Epithelial cell of esophagus (primary cell): ENCODE results near the gene KCNJ13.

Source experiments
- DNase-seq: peaks from one replicate; pipeline ENCODE4 v3.0.0; 2010; ENCODE audit warnings: low read depth
- H3K4me3 ChIP-seq: 2 replicates; pipeline ENCODE4 v1.5.1; 2011; ENCODE audit warnings: mild to moderate bottlenecking, low read length, control low read depth
- TF ChIP-seq, protein P1 (sequence below): IDR thresholded peaks from 2 replicates; pipeline ENCODE4 v1.5.1; 2011; ENCODE audit warnings: low read depth, mild to moderate bottlenecking, low read length, control low read depth, inconsistent platforms; ENCODE audit not compliant: insufficient read depth; ENCODE audit errors: missing control alignments

The KCNJ13 gene

DNA sequence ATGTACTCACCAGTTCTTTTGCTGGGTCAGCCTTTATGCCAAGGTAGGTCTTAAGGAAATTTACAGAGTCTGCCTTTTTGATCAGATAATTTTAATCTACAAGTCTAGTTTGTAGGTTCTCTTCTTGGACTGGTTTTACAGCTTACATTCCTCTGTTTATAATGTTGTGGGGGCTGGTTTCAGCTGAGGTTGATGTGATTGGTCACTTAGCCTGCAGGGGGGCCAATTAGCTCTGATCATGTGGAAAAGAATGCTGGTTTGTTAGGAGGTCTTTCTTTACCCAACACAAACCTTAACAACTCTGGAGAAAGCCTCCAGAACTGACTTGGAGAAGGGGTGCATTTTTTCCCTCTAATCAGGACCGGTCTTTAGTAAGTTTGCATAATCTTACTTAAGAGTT lies at the start of gene KCNJ13:
TSS of gene KCNJ13 (minus strand) at position 131 of the 400 bp plus-strand sequence. CDS start 5,203 bp downstream, outside the sequence.
- DNase-seq, result no peak
- H3K4me3 ChIP-seq, result no peak within 1 kb of the TSS
- TF ChIP-seq, protein P1, sequence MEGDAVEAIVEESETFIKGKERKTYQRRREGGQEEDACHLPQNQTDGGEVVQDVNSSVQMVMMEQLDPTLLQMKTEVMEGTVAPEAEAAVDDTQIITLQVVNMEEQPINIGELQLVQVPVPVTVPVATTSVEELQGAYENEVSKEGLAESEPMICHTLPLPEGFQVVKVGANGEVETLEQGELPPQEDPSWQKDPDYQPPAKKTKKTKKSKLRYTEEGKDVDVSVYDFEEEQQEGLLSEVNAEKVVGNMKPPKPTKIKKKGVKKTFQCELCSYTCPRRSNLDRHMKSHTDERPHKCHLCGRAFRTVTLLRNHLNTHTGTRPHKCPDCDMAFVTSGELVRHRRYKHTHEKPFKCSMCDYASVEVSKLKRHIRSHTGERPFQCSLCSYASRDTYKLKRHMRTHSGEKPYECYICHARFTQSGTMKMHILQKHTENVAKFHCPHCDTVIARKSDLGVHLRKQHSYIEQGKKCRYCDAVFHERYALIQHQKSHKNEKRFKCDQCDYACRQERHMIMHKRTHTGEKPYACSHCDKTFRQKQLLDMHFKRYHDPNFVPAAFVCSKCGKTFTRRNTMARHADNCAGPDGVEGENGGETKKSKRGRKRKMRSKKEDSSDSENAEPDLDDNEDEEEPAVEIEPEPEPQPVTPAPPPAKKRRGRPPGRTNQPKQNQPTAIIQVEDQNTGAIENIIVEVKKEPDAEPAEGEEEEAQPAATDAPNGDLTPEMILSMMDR, result no peak

DNA sequence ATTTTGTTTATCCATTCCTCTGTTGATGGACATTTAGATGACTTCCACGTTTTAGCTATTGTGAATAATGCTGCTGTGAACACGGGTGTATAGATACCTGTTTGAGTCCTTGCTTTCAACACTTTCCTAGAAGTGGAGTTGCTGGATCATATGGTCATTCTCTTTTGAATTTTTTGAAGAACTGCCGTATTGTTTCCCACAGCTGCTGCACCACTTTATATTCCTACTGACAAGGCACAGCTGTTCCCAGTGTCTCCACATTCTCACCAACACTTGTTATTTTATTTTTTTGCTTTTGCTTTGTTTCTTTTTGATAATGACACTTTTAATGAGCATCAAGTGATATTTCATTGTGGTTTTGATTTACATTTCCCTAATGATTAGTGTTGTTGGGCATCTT lies 41.4 kb upstream of the KCNJ13 start:
- TF ChIP-seq, protein P1, result no peak
- no peak overlapping the region for H3K4me3 ChIP-seq
- no peak for DNase-seq

DNA sequence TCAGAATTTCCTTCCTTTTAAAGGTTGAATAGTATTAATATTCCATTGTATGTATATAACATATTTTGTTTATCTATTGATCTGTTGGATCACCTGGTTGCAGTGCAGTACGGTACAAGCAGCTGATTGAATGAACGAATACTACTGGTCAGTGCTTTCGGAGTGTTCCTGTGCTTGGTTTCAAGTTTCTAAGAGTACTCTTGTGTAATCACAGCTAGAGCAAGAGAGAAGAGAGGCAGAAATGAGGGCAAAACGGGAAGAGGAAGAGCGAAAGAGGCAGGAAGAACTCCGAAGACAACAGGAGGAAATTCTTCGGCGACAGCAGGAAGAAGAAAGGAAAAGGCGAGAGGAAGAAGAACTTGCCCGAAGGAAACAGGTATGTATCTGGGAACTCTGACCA lies 40.3 kb upstream of the KCNJ13 start:
- DNase-seq, result no peak
- H3K4me3 ChIP-seq, result no peak overlapping the region
- TF ChIP-seq, protein P1, result no peak

DNA sequence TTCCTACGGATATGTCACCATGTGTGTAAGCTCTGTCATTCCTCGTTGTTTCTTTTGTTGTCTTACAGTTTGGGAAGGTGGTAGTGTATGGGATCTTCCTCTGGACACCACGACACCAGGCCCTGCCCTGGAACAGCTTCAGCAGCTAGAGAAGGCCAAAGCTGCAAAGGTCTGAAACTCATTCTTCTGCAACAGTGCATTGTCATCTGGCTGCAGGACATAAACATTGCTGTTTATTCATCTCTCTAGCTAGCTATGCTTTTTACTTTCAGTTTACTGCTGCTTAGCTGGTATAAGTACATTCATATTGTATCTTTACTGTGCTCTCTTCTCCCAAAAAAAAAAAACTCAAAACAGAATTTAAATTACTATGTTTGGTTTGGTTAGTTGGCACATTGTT lies 39.2 kb upstream of the KCNJ13 start:
- no peak for DNase-seq
- no peak overlapping the region for H3K4me3 ChIP-seq
- TF ChIP-seq, protein P1, result no peak

DNA sequence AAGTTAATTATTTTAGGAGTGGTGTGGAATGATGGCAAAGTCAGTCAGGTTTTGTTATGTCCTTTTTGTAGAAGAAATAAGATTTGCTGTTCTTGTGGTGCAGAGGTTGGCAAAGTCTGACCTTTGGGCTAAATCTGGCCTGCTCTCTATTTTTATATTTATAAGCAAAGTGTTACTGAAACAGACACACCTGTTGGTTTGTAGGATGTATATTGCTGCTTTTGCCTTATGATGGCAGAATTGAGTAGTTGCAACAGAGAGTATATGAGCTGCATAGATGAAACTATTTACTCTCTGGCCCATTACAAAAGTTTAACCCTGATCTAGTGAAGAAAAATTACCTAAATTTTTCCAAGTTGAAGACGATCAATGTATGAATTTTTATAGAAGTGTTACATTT lies 34.1 kb upstream of the KCNJ13 start:
- TF ChIP-seq, protein P1, result no peak
- DNase-seq, result no peak

DNA sequence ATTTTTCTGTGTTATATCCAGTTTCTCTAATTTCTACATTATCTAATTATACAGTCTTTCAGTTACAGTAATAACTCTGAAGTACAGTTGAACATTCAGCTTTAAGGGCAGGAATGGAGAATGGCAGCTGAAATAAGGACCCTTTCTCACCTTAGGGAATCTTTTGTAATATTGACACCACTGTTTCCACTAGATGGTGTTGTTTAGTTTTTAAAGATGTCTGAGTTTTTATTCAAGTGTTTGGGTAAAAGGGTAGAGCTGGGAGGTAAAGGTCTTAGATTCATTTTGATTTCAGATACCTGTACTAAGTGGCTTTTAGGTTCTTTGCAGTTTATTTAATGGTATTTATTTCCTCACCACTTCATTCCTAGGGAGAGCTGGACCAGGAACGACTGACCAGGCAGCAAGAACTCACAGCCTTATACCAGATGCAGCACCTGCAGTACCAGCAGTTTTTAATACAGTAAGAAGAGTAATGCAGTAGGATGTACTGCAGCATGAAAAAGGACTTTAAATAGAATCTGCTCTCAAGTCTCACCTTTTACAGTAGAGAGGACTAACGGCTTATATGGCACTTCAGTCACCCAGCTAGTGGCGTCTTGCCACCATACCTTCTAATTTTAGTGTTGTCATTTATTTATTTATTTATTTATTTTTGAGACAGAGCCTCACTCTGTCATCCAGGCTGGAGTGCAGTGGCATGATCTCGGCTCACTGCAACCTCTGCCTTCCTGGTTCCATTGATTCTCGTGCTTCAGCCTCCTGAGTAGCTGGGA lies 33.2 kb upstream of the KCNJ13 start:
- no peak overlapping the region for H3K4me3 ChIP-seq
- TF ChIP-seq, protein P1, result no peak
- DNase-seq, result no peak

More for the DNA sequence above, 34.1 kb upstream of the KCNJ13 start:
- no peak overlapping the region for H3K4me3 ChIP-seq

DNA sequence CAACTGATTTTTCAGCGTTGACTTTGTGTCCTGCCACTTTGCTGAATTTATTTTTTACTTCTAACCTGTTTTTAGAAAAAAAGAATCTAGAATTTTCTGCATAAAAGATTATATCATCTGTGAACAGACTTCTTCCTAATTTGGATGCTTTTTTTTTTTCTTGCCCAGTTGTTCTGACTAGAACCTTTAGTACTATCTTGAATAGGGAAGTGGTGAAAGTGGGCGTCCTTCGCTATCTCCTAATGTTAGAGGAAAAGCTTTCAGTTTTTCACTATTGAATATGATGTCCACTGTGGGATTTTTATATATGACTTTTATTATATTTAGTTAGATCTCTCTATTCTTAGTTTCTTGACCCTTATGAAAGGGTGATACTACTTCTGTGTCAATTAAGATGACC lies 25.7 kb upstream of the KCNJ13 start:
- no peak for DNase-seq
- TF ChIP-seq, protein P1, result no peak
- H3K4me3 ChIP-seq, result no peak overlapping the region
